Measurements from ENCODE around the gene MDH1. TPM values are rescaled to one million over a fixed set of nuclear protein-coding genes. Genes with fewer than 3 reads are reported as not detected.

The MDH1 gene
- total and polyA plus RNA-seq, 9 of the 15 experiments (the other 6 are each of a cell fraction or from before 2014, with no cell fraction given) = 191 to 1,225 (median 284) TPM

DNA sequence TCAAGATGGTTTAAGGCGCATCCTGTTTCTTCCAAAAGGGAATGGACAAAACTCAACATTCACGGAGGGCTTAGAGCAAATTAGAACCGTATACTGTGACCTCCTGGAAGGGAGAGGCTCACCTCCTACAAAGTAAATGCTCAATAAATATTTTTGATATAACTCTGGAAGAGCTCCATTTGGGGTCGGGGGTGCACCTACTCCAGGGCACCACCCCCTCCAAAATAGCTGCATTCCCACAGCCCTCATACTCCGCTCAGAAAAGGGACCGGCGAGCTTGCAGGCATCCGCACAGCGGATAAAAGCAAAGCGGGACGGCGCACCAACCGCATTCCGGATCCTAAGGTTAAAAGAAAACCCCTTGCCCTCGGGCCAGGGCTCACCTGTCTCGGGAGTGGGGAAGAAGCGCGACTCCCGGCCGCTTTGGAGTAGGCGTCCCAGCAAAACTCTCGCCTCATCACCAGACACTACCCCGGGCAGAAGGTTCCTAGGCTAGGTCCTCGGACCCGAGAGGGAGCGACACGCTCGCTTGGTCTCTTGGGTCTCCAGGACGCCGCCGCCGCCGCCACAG, 864 bp upstream of the MDH1 start (continued):
- TF ChIP-seq EP300 (IDR thresholded peaks at IDR 0.05; ENCODE audit: low read length) (no peak), SREBF2 (CRISPR knock-in tag; IDR thresholded peaks at IDR 0.05) (no peak), CHD4 (IDR thresholded peaks at IDR 0.05; ENCODE audit: insufficient read depth, insufficient replicate concordance, low read depth, low read length, poor library complexity, severe bottlenecking) (no peak), ZNF121 (CRISPR knock-in tag; conservative IDR thresholded peaks at IDR 0.05) (no peak), CCAR2 (IDR thresholded peaks at IDR 0.05; ENCODE audit: low read depth, low read length) (no peak), PHF20 (IDR thresholded peaks at IDR 0.05; ENCODE audit: partially characterized antibody) (peak; percentile 32), PCBP2 (IDR thresholded peaks at IDR 0.05; ENCODE audit: low read depth, low read length, poor library complexity, severe bottlenecking) (no peak), HDAC1 (IDR thresholded peaks at IDR 0.05) (0 out of 4 replicates have a peak, but pooled peaks of 1 of the 2 experiments have one; percentile 28)
- TF ChIP-seq, protein P1, sequence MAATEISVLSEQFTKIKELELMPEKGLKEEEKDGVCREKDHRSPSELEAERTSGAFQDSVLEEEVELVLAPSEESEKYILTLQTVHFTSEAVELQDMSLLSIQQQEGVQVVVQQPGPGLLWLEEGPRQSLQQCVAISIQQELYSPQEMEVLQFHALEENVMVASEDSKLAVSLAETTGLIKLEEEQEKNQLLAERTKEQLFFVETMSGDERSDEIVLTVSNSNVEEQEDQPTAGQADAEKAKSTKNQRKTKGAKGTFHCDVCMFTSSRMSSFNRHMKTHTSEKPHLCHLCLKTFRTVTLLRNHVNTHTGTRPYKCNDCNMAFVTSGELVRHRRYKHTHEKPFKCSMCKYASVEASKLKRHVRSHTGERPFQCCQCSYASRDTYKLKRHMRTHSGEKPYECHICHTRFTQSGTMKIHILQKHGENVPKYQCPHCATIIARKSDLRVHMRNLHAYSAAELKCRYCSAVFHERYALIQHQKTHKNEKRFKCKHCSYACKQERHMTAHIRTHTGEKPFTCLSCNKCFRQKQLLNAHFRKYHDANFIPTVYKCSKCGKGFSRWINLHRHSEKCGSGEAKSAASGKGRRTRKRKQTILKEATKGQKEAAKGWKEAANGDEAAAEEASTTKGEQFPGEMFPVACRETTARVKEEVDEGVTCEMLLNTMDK (IDR thresholded peaks at IDR 0.05; ENCODE audit: borderline replicate concordance, insufficient read depth, low read depth, low read length, poor library complexity, severe bottlenecking) = no peak

Data from K562 (cell line).